AG09309 (cell line): ENCODE measurements around the gene MTG1.
A peak's percentile ranks its signal among the peaks of the same experiment; 100 is the strongest.
"Not testable (repeated sequence)": the region's sequence is repeated elsewhere in the genome, so short reads cannot be mapped to it uniquely, and the experiment has no call there.

Experiments used
- DNase-seq: peaks from one replicate; pipeline ENCODE4 v3.0.0-alpha.2; 2010; ENCODE audit warnings: low read depth
- H3K4me3 ChIP-seq: 2 replicates; pipeline ENCODE4 v1.5.1; 2011; ENCODE audit warnings: mild to moderate bottlenecking, low read depth, low read length, moderate library complexity; ENCODE audit not compliant: control insufficient read depth
- CTCF ChIP-seq: IDR thresholded peaks from 2 replicates; pipeline ENCODE4 v1.5.1; 2011; ENCODE audit warnings: mild to moderate bottlenecking, low read depth, low read length, inconsistent platforms; ENCODE audit not compliant: insufficient read depth, control insufficient read depth; ENCODE audit errors: missing control alignments

MTG1 gene

DNA sequence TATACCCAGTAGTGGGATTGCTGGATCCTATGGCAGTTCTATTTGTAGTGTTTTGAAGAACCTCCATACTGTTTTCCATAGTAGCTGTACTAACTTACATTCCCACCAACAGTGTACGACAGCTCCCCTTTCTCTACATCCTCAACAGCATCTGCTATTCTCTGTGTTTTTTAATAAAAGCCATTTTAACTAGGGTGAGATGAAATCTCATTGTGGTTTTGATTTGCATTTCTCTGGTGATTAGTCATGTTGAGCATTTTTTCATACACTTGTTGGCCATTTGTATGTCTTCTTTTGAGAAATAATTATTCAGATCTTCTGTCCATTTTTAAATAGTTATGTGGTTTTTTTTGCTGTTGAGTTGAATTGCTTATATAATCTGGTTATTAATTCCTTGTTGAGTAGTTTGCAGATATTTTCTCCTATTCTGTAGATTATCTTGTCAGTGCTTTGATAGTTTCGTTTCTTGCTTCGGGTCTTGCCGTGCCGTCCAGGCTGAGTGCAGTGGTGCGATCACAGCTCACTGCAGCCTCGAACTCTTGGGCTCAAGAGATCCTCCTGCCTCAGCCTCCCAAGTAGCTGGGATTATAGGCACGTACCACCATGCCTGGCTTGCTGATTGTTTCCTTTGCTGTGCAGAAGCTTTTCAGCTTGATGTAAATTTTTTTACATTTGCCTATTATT, 12.0 kb downstream of the MTG1 start:
- DNase-seq, result peak; percentile 7
- no peak overlapping the region for H3K4me3 ChIP-seq
- no peak for TF ChIP-seq CTCF

GRCh38 chr10:133411523-133412380, 17.8 kb downstream of the MTG1 start:
- DNase-seq, result no peak
- TF ChIP-seq CTCF, result no peak

GRCh38 chr10:133412381-133412711, 18.4 kb downstream of the MTG1 start:
- no peak for TF ChIP-seq CTCF
- no peak for DNase-seq
- no peak overlapping the region for H3K4me3 ChIP-seq

More at GRCh38 chr10:133411523-133412380, 17.8 kb downstream of the MTG1 start:
- H3K4me3 ChIP-seq, result no peak overlapping the region

- not testable (repeated sequence) for H3K4me3 ChIP-seq, DNase-seq
Observed at GRCh38 chr10:133414401-133414800, 20.4 kb downstream of the MTG1 start.

GRCh38 chr10:133415752-133416151, 21.8 kb downstream of the MTG1 start:
- no peak for DNase-seq
- H3K4me3 ChIP-seq, result no peak overlapping the region
- TF ChIP-seq CTCF, result no peak

GRCh38 chr10:133418289-133418993, 24.5 kb downstream of the MTG1 start:
- TF ChIP-seq CTCF, result no peak

More at GRCh38 chr10:133418289-133418993, 24.5 kb downstream of the MTG1 start:
- no peak overlapping the region for H3K4me3 ChIP-seq
- DNase-seq, result no peak
